Cardiac muscle cell (in vitro differentiated cells and primary cell): ENCODE data around the gene VEZT. TPM values are rescaled to one million over a fixed set of nuclear protein-coding genes. Genes with fewer than 3 reads are reported as not detected.
A peak's percentile ranks its signal among the peaks of the same experiment; 100 is the strongest.
"Not testable (repeated sequence)": the region's sequence is repeated elsewhere in the genome, so short reads cannot be mapped to it uniquely, and the experiment has no call there.

Experiments
- DNase-seq, 2 donors: peaks; one replicate each; pipeline versions ENCODE4 v3.0.0 to v3.0.0-alpha.2; 2010 to 2017; ENCODE audit warnings: low read depth in 1 of 2, low spot score in 1 of 2
- H3K27ac ChIP-seq: fragments of 200-600 bp; sonication (generic); 2 replicates; pipeline ENCODE4 v1.5.1; 2016
- H3K27me3 ChIP-seq: fragments of 200-600 bp; sonication (generic); 2 replicates; pipeline ENCODE4 v1.6.0; 2016; ENCODE audit warnings: control low read depth
- H3K36me3 ChIP-seq: fragments of 200-600 bp; sonication (generic); 2 replicates; pipeline ENCODE4 v1.5.1; 2016; ENCODE audit warnings: control low read depth
- H3K4me1 ChIP-seq: fragments of 200-600 bp; sonication (generic); 2 replicates; pipeline ENCODE4 v1.8.1; 2017; ENCODE audit warnings: low read depth, mild to moderate bottlenecking, mixed run types
- H3K4me3 ChIP-seq: fragments of 200-600 bp; sonication (generic); 2 replicates; pipeline ENCODE4 v1.5.1; 2016; ENCODE audit warnings: mild to moderate bottlenecking
- H3K9me3 ChIP-seq: fragments of 200-600 bp; sonication (generic); 2 replicates; pipeline ENCODE4 v1.5.1; 2017; ENCODE audit warnings: low read depth, mild to moderate bottlenecking, control low read depth
- CTCF ChIP-seq: IDR thresholded peaks from 2 replicates; pipeline ENCODE4 v1.5.1; 2012; ENCODE audit warnings: low read depth, mild to moderate bottlenecking, low read length
- polyA plus RNA-seq: library from polyadenylated mRNA; unstranded; fragments of >200 nt; fragmentation: Nextera tagmentation; extraction: Ambion mirVana; gene quantifications from 2 replicates; pipeline ENCODE4 v1.2.1, GENCODE V29; 2016
- total RNA-seq: library from RNA; depleted of rRNA; stranded (reverse); fragments of >200 nt; gene quantifications from 2 replicates; pipeline ENCODE4 v1.2.3, GENCODE V29; 2016

Gene VEZT
- total and polyA plus RNA-seq, 2 experiments from 2014 or later: 50.6 to 56.9 TPM

GRCh38 chr12:95231190-95231589 is 13.6 kb downstream of the VEZT start:
- H3K4me3 ChIP-seq: no peak overlapping the region
- no peaks in the 10 kb centered on the region for H3K9me3 ChIP-seq
- no peak overlapping the region for H3K27ac ChIP-seq
- peak in 1 of 2 donors; percentile 75 for DNase-seq
- peaks cover 8% of the 10 kb centered on the region for H3K4me1 ChIP-seq
- peaks cover 3% of the 10 kb centered on the region for H3K36me3 ChIP-seq
- TF ChIP-seq CTCF: no peak
- H3K27me3 ChIP-seq: no peaks in the 10 kb centered on the region

- H3K4me3 ChIP-seq, H3K27ac ChIP-seq, DNase-seq, H3K27me3 ChIP-seq, H3K36me3 ChIP-seq, H3K9me3 ChIP-seq: not testable (repeated sequence)
- peaks cover 10% of the 10 kb centered on the region for H3K4me1 ChIP-seq
These were observed 16.6 kb downstream of the VEZT start for GRCh38 chr12:95234187-95234586.

- H3K27me3 ChIP-seq, DNase-seq, H3K36me3 ChIP-seq: not testable (repeated sequence)
These were observed 18.0 kb downstream of the VEZT start for GRCh38 chr12:95235621-95236020.

GRCh38 chr12:95237315-95237714 is 19.7 kb downstream of the VEZT start:
- Histone ChIP-seq H3K4me1 (peaks cover 7% of the 10 kb centered on the region), H3K36me3 (peaks cover under 1% of the 10 kb centered on the region), H3K4me3 (no peak overlapping the region), H3K27me3 (no peaks in the 10 kb centered on the region), H3K9me3 (no peaks in the 10 kb centered on the region), H3K27ac (no peak overlapping the region)
- no peak for TF ChIP-seq CTCF
- no peak for DNase-seq

More at GRCh38 chr12:95235621-95236020, 18.0 kb downstream of the VEZT start:
- not testable (repeated sequence) for H3K4me3 ChIP-seq, H3K4me1 ChIP-seq, H3K27ac ChIP-seq, H3K9me3 ChIP-seq

GRCh38 chr12:95238150-95238549 is 20.5 kb downstream of the VEZT start:
- Histone ChIP-seq H3K36me3 (peaks cover 3% of the 10 kb centered on the region), H3K27me3 (no peaks in the 10 kb centered on the region), H3K4me1 (peaks cover 7% of the 10 kb centered on the region), H3K9me3 (no peaks in the 10 kb centered on the region), H3K27ac (no peak overlapping the region), H3K4me3 (no peak overlapping the region)
- TF ChIP-seq CTCF: no peak
- no peak for DNase-seq

- Histone ChIP-seq H3K4me3 (no peak overlapping the region), H3K9me3 (no peaks in the 10 kb centered on the region), H3K27ac (no peak overlapping the region), H3K4me1 (peaks cover 7% of the 10 kb centered on the region), H3K27me3 (no peaks in the 10 kb centered on the region), H3K36me3 (peaks cover 3% of the 10 kb centered on the region)
- DNase-seq: no peak
- TF ChIP-seq CTCF: no peak
These were observed 21.6 kb downstream of the VEZT start for GRCh38 chr12:95239216-95239615.

- H3K4me1 ChIP-seq, DNase-seq, H3K4me3 ChIP-seq, H3K27ac ChIP-seq, H3K27me3 ChIP-seq, H3K36me3 ChIP-seq, H3K9me3 ChIP-seq: not testable (repeated sequence)
These were observed 22.2 kb downstream of the VEZT start for GRCh38 chr12:95239835-95240234.
